HG02678 (cell line): ENCODE measurements around the gene STATH.
"Not testable (repeated sequence)": the region's sequence is repeated elsewhere in the genome, so short reads cannot be mapped to it uniquely, and the experiment has no call there.

Source experiments
- ATAC-seq: cut with Tn5 transposase; IDR thresholded peaks from one replicate; pipeline ENCODE4 v1.9.1; 2021; ENCODE audit warnings: mild to moderate bottlenecking, moderate library complexity; ENCODE audit not compliant: unreplicated experiment

Gene STATH, protein sequence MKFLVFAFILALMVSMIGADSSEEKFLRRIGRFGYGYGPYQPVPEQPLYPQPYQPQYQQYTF

GRCh38 chr4:69995526-69996016, at the start of gene STATH:
Gene STATH, plus strand, starts transcription at chr4:69995966. Its CDS starts 2,472 bp downstream, at chr4:69998438.
- no peak for ATAC-seq

GRCh38 chr4:69951602-69952001, 44.2 kb upstream of the STATH start:
- ATAC-seq, result no peak

DNA sequence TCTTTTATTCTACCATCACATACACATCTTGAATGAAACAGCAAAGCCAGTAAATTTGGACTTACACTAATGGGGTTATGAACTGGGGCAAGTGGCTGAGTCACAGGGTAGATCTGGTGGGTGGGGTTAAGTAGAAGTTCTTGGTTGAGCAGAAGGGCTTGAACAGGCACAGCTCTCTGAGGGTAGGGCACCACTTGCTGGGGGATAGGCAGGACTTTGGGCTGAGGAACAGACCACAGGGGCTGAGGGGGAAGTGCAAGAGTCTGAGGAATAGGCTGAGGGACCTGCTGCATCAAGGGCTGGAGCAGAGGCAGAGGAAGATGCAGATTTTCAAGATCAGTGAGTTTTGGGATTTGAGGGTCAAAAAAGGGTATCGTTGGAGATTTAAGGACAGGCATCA, 38.6 kb upstream of the STATH start:
- ATAC-seq, result no peak

DNA sequence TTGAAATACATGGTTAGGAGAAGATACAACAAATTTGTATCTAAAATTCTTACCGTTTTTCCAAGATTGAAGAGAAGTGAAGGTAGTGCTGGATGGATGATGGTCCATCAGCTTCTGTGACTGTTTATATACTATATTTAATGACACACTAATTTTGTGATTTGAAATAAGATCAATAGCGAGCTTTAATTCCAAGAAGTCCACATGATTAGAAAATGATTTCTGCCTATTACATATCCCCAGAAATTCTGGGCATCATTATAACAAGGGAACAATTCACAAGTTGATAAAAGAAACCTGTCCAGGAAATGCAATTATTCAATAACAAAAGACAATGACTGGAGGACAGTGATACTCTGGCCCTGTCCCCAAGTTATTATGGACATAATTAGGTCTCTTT, 30.1 kb upstream of the STATH start, which contains the start of gene CSN2:
Gene CSN2 (minus strand): TSS at position 101 of the 400 bp plus-strand sequence. CDS start 4,733 bp downstream, outside the sequence.
- ATAC-seq, result no peak

- ATAC-seq, result no peak
Observed at GRCh38 chr4:69970071-69970470, 25.7 kb upstream of the STATH start.

DNA sequence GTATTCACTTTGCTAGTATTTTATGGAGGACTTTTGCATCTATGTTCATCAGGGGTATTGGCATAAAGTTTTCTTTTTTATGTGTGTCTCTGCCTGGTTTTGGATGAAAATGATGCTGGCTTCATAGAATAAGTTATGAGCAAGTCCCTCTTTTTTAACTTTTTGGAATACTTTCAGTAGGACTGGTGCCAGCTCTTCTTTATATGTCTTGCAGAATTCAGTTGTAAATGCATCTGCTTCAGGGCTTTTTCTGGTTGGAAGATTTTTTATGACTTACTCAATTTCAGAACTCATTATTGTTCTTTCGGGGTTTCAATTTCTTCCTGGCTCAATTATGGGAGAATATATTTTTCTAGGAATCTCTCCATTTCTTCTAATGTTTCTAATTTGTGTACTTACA, 21.1 kb upstream of the STATH start:
- no peak for ATAC-seq

DNA sequence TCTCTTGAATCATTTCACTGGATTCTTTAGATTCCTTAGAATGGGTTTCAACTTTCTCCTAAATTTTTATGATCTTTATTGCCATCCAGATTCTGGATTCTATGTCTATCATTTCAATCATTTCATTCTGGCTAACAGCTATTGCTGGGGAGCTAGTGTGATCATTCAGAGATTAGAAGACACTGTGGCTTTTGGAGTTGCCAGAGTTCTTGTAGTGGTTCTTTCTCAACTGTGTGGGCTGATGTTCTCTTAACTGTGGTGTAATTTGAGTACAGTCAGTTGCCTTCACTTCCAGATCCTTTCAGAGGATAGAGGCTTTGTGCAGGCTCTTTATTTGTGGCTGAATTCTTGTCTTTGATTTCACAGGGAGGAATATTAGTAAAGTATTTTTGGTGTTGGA, 18.2 kb upstream of the STATH start:
- ATAC-seq, result no peak

DNA sequence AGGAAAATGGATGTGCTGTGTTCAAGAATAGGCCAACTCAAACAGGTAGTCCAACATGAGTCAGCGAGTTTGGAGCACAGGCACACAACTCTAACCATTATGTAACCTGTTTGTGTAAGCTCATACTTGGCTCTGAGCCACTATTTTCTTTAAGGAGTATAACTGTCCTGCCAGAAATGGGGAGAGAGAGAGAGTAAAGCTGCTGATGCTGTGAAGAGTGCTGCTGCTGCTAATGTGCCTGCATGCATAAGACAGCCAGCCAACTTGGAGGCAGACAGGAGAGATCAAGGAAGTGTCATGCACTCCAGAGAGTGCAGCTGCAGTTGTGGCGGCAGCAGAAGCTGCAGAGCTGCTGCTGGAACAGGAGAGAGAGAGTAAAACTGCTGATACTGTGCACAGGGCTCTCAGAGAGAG, 11.7 kb upstream of the STATH start:
- ATAC-seq, result no peak

- ATAC-seq, result no peak
Observed at GRCh38 chr4:69986663-69987062, 9.1 kb upstream of the STATH start.

- no peak for ATAC-seq
Observed at GRCh38 chr4:69991016-69991415, 4.8 kb upstream of the STATH start.

DNA sequence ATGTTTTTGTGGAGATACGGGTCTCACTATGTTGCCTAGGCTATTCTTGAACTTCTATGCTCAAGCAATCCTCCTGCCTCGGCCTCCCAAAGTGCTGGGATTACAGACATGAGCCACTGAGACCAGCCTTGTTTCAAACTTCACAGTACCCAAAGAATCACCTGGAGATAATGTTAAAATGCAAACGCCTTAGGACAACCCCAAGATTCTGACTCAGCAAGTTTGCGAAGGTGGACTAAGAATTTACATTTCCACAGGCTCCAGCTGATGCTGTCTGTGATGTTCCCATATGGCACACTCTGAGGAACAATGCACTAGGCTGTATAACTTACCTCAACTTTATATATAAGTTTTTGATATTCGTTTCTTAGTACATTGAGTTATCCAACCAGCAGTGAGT, 984 bp upstream of the STATH start:
- ATAC-seq, result no peak

GRCh38 chr4:69999420-69999819, 3.7 kb downstream of the STATH start:
- ATAC-seq, result no peak

- no peak for ATAC-seq
Observed at GRCh38 chr4:70000711-70001110, 4.9 kb downstream of the STATH start.

- no peak for ATAC-seq
Observed at GRCh38 chr4:70002507-70002906, 6.7 kb downstream of the STATH start.

DNA sequence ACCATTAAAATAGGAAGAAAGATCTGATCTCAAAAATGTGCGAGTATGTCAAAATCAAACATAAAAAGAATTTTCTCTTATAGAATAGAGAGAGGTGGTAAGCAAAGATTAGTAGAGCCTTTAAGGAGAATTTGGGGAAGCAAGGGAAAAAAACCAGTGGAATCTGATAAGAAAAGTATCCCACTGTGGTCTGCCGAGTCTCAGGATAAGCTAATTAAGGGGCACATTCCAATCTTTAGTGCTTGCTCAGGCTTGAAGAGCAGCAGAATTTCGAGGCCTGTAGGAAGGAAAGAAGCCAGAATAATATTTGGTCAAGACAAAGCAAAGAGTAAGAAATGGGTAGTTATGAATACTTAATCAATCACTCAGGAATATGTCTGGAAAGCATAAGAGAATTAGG, 13.0 kb downstream of the STATH start:
- ATAC-seq, result no peak

DNA sequence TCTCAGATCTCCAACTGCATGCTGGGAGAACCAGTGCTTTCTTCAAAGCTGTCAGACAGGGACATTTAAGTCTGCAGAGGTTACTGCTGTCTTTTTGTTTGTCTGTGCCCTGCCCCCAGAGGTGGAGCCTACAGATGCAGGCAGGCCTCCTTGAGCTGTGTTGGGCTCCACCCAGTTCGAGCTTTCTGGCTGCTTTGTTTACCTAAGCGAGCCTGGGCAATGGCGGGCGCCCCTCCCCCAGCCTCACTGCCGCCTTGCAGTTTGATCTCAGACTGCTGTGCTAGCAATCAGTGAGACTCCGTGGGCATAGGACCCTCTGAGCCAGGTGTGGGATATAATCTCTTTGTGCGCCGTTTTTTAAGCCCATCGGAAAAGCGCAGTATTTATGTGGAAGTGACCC, 23.2 kb downstream of the STATH start:
- not testable (repeated sequence) for ATAC-seq

DNA sequence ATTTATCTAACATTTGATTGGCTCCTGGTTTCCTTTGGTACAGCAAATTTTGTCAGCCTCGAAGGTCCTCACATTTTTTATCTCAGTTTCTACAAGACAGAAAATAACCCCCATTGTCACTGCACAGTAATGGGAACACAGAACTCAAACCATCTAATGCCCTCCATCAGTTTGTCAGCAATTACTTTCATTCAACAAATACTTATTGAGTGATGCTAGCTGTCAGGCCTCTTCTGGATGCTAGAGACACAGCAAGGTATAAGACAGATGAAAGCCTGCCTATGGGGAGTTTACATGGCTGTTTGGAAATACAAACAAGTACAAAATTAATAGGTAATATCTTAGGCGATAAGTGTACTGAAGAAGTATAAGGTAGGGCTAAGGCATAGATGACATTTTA, 27.5 kb downstream of the STATH start:
- ATAC-seq, result no peak

DNA sequence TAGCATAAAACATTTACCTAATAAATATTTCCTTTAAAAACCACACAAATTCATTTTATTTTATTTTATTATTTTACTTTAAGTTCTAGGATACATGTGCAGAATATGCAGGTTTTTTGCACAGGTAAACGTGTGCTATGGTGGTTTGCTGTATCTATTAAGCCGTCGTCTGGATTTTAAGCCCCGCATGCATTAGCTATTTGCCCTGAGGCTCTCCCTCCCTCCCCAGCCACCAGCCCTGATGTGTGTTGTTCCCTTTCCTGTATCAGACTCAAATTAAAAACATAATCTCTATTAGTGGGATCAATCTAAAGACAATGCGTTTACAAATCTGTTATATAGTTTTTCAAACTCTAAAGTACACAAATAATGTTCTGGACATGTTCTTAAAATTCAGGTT, 31.2 kb downstream of the STATH start:
- ATAC-seq, result no peak

DNA sequence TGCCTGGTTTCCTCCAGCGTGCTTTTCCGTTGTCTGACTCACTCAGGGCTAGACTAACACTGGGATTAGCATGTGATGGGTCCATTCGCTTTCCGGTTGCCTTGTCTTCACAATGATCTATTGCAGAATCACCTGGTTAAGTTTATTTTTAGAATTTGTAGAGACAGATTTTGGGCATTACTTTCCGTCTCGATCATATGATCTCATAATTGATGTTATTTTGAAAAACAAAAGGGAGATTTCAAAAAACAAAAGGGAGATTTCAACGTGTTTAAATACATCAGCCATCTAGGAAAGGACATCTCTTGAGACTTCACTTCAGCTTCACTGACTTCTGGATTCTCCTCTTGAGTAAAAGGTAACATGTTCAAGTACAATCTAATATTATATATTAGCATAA, 32.4 kb downstream of the STATH start, which contains the start of gene HTN3:
Gene HTN3 (plus strand): TSS at position 301 of the 400 bp plus-strand sequence. CDS start 2,282 bp downstream, outside the sequence.
- ATAC-seq, result not testable (repeated sequence)

- not testable (repeated sequence) for ATAC-seq
Observed at GRCh38 chr4:70037559-70037958, 41.8 kb downstream of the STATH start.

DNA sequence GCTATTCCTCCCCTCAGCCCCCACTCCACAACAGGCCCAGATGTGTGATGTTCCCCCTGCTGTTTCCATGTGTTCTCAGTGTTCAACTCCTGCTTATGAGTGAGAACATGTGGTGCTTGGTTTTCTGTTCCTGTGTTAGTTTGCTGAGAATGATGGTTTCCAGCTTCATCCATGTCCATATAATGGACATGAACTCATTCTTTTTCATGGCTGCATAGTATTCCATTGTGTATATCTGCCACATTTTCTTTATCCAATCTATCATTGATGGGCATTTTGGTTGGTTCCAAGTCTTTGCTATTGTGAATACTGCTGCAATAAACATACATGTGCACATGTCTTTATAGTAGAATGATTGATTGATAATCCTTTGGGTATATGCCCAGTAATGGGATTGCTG, 44.2 kb downstream of the STATH start:
- ATAC-seq, result not testable (repeated sequence)

DNA sequence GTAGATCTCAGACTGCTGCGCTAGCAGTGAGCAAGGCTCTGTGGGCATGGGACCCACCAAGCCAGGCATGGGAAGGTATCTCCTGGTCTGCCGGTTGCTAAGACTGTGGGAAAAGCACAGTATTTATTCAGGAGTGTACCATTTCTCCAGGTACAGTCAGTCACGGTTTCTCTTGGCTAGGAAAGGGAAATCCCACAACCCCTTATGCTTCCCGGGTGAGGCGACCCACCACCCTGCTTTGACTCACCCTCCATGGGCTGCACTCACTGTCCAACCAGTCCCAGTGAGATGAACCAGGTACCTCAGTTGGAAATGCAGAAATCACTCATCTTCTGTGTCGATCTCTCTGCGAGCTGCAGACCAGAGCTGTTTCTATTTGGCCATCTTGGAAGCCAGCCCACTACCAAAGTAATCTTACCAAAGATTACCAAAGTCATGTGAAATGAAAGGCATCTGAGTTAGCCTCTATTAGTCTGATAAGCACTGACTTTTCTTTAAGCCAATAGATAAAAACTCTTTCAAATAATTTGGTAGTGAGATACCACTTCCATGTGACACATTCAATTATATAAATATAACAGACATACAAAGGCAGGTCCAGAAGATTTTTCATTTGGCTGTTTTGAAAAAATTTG, 46.0 kb downstream of the STATH start:
- no peak for ATAC-seq

DNA sequence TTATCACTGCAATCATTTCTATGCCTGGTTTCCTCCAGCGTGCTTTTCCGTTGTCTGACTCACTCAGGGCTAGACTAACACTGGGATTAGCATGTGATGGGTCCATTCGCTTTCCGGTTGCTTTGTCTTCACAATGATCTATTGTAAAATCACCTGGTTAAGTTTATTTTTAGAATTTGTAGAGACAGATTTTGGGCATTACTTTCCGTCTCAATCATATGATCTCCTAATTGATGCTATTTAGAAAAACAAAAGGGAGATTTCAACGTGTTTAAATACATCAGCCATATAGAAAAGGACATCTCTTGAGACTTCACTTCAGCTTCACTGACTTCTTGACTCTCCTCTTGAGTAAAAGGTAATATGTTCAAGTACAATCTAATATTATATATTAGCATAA, 54.4 kb downstream of the STATH start, which contains the start of gene HTN1:
Gene HTN1 (plus strand): TSS at position 301 of the 400 bp plus-strand sequence. CDS start 2,639 bp downstream, outside the sequence.
- ATAC-seq, result not testable (repeated sequence)
